Measurements from ENCODE around the gene ADIPOR2. TPM values are rescaled to one million over a fixed set of nuclear protein-coding genes. Genes with fewer than 3 reads are reported as not detected.

ADIPOR2 gene
- total and polyA plus RNA-seq, 2 donors (not counting 1 experiment from before 2014, with no cell fraction given), result 9.2 to 35.9 TPM

GRCh38 chr12:1761857-1762256, 71.0 kb downstream of the ADIPOR2 start:
- TF ChIP-seq, protein P1, sequence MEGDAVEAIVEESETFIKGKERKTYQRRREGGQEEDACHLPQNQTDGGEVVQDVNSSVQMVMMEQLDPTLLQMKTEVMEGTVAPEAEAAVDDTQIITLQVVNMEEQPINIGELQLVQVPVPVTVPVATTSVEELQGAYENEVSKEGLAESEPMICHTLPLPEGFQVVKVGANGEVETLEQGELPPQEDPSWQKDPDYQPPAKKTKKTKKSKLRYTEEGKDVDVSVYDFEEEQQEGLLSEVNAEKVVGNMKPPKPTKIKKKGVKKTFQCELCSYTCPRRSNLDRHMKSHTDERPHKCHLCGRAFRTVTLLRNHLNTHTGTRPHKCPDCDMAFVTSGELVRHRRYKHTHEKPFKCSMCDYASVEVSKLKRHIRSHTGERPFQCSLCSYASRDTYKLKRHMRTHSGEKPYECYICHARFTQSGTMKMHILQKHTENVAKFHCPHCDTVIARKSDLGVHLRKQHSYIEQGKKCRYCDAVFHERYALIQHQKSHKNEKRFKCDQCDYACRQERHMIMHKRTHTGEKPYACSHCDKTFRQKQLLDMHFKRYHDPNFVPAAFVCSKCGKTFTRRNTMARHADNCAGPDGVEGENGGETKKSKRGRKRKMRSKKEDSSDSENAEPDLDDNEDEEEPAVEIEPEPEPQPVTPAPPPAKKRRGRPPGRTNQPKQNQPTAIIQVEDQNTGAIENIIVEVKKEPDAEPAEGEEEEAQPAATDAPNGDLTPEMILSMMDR (IDR thresholded peaks at IDR 0.05), result no peak
- no peak for TF ChIP-seq EZH2 (IDR thresholded peaks at IDR 0.05; ENCODE audit: borderline replicate concordance, insufficient read depth, low read depth, low read length, poor library complexity, severe bottlenecking)
- no peak overlapping the region for H3K9ac ChIP-seq (ENCODE audit: low read length)
- no peak overlapping the region for H3K4me3 ChIP-seq (ENCODE audit: control extremely low read depth in 1 of 5, extremely low read depth in 1 of 5, insufficient read depth in 1 of 5, low read depth in 2 of 5, low read length in 4 of 5)
- H3K79me2 ChIP-seq (ENCODE audit: control insufficient read depth, insufficient read depth, low read length), result peaks cover 42% of the 10 kb centered on the region
- DNase-seq (no peak), ATAC-seq (ENCODE audit: low read depth) (no peak)
- intact Hi-C loops (cut with micrococcal nuclease), result no loop called here
- no peaks in the 10 kb centered on the region for H3K9me3 ChIP-seq (ENCODE audit: control extremely low read depth in 1 of 3, control insufficient read depth in 2 of 3, insufficient read depth in 1 of 3, low read length in 2 of 3)
- no peak overlapping the region for H2AFZ ChIP-seq (ENCODE audit: insufficient read depth, low read depth, low read length, poor library complexity, severe bottlenecking)
- H3K27me3 Mint-ChIP-seq, result no peaks in the 10 kb centered on the region
- H3K4me1 Mint-ChIP-seq, result no peaks in the 10 kb centered on the region
- no peak overlapping the region for H3K27ac Mint-ChIP-seq
- 96% methylated on average over 3 of the region's 3 CpGs for WGBS (ENCODE audit: insufficient coverage)
- H4K20me1 ChIP-seq (ENCODE audit: control insufficient read depth, insufficient read depth, low read length, poor library complexity, severe bottlenecking), result peaks cover 8% of the 10 kb centered on the region
- H3K36me3 ChIP-seq (replicated peaks in 1 of 2; ENCODE audit: control extremely low read depth in 1 of 2, control insufficient read depth in 1 of 2, extremely low read depth in 1 of 2, insufficient read depth in 2 of 2, low read length in 1 of 2), result peaks cover 0 to 13% of the 10 kb centered on the region in 2 experiments
- ChIA-PET POLR2A (no interaction called here), CTCF (no interaction called here)
- no peaks in the 10 kb centered on the region for H3K27me3 ChIP-seq (replicated peaks in 1 of 4; ENCODE audit: control extremely low read depth in 1 of 4, control insufficient read depth in 3 of 4, insufficient read depth in 4 of 4, low read length in 3 of 4)
- H3K4me2 ChIP-seq (replicated peaks; ENCODE audit: low read depth, low read length, poor library complexity, severe bottlenecking), result no peak overlapping the region
- H3K4me1 ChIP-seq (ENCODE audit: control insufficient read depth in 2 of 2, insufficient read depth in 2 of 2, low read length in 2 of 2), result no peaks in the 10 kb centered on the region
- no peak overlapping the region for H3K4me3 Mint-ChIP-seq
- H3K27ac ChIP-seq (ENCODE audit: low read length in 2 of 2), result no peak overlapping the region
- H3K9me3 Mint-ChIP-seq (ENCODE audit: insufficient read depth), result no peaks in the 10 kb centered on the region

GRCh38 chr12:1763153-1763552, 72.3 kb downstream of the ADIPOR2 start:
- Mint-ChIP-seq H3K9me3 (ENCODE audit: insufficient read depth) (no peaks in the 10 kb centered on the region), H3K4me1 (peaks cover 3% of the 10 kb centered on the region), H3K4me3 (no peak overlapping the region), H3K27me3 (no peaks in the 10 kb centered on the region), H3K27ac (no peak overlapping the region)
- peaks cover 0 to 3% of the 10 kb centered on the region in 2 experiments for H3K36me3 ChIP-seq (replicated peaks in 1 of 2; ENCODE audit: control extremely low read depth in 1 of 2, control insufficient read depth in 1 of 2, extremely low read depth in 1 of 2, insufficient read depth in 2 of 2, low read length in 1 of 2)
- no peak overlapping the region for H3K4me2 ChIP-seq (replicated peaks; ENCODE audit: low read depth, low read length, poor library complexity, severe bottlenecking)
- CTCF ChIA-PET, result no interaction called here
- H3K9me3 ChIP-seq (ENCODE audit: control extremely low read depth in 1 of 3, control insufficient read depth in 2 of 3, insufficient read depth in 1 of 3, low read length in 2 of 3), result no peaks in the 10 kb centered on the region
- peaks cover 38% of the 10 kb centered on the region for H3K79me2 ChIP-seq (ENCODE audit: control insufficient read depth, insufficient read depth, low read length)
- TF ChIP-seq, protein P1 (IDR thresholded peaks at IDR 0.05), result no peak
- TF ChIP-seq EZH2 (IDR thresholded peaks at IDR 0.05; ENCODE audit: borderline replicate concordance, insufficient read depth, low read depth, low read length, poor library complexity, severe bottlenecking), result no peak
- WGBS (ENCODE audit: insufficient coverage), result 100% methylated on average over 1 of the region's 2 CpGs
- H3K9ac ChIP-seq (ENCODE audit: low read length), result no peak overlapping the region
- H2AFZ ChIP-seq (ENCODE audit: insufficient read depth, low read depth, low read length, poor library complexity, severe bottlenecking), result no peak overlapping the region
- H3K4me1 ChIP-seq (ENCODE audit: control insufficient read depth in 2 of 2, insufficient read depth in 2 of 2, low read length in 2 of 2), result no peaks in the 10 kb centered on the region
- no peaks in the 10 kb centered on the region for H3K27me3 ChIP-seq (replicated peaks in 1 of 4; ENCODE audit: control extremely low read depth in 1 of 4, control insufficient read depth in 3 of 4, insufficient read depth in 4 of 4, low read length in 3 of 4)
- ATAC-seq (ENCODE audit: low read depth), result no peak
- H3K27ac ChIP-seq (ENCODE audit: low read length in 2 of 2), result no peak overlapping the region
- POLR2A ChIA-PET, result no interaction called here
- peaks cover 8% of the 10 kb centered on the region for H4K20me1 ChIP-seq (ENCODE audit: control insufficient read depth, insufficient read depth, low read length, poor library complexity, severe bottlenecking)
- DNase-seq, result no peak
- H3K4me3 ChIP-seq (ENCODE audit: control extremely low read depth in 1 of 5, extremely low read depth in 1 of 5, insufficient read depth in 1 of 5, low read depth in 2 of 5, low read length in 4 of 5), result no peak overlapping the region
- intact Hi-C loops (cut with micrococcal nuclease), result no loop called here

All from B cell (primary cell).